Ishikawa (cell line): ENCODE data around the gene PARP11.

Experiments
- CREB1 ChIP-seq: IDR thresholded peaks from 2 replicates; pipeline ENCODE4 v1.6.1; 2012; ENCODE audit warnings: low read depth
- EGR1 ChIP-seq: IDR thresholded peaks from 2 replicates; pipeline ENCODE4 v1.6.1; 2012
- EP300 ChIP-seq: IDR thresholded peaks from 2 replicates; pipeline ENCODE4 v1.6.1; 2012; ENCODE audit warnings: borderline replicate concordance
- RAD21 ChIP-seq: IDR thresholded peaks from 2 replicates; pipeline ENCODE4 v1.6.1; 2012; ENCODE audit warnings: low read depth
- TAF1 ChIP-seq: IDR thresholded peaks from 2 replicates; pipeline ENCODE4 v1.6.1; 2012; ENCODE audit warnings: low read depth, mild to moderate bottlenecking
- TCF12 ChIP-seq: IDR thresholded peaks from 2 replicates; pipeline ENCODE4 v1.6.1; 2012; ENCODE audit warnings: low read depth
- TEAD4 ChIP-seq: IDR thresholded peaks from 2 replicates; pipeline ENCODE4 v1.6.1; 2012
- YY1 ChIP-seq: IDR thresholded peaks from 2 replicates; pipeline ENCODE4 v1.6.1; 2012; ENCODE audit warnings: low read depth
- TF ChIP-seq, protein P1 (sequence below): IDR thresholded peaks from 2 replicates; pipeline ENCODE4 v1.6.1; 2012; ENCODE audit warnings: low read depth, mild to moderate bottlenecking
- TF ChIP-seq, protein P2 (sequence below): IDR thresholded peaks from 2 replicates; pipeline ENCODE4 v1.6.1; 2012
- TF ChIP-seq, protein P3 (sequence below): IDR thresholded peaks from 2 replicates; pipeline ENCODE4 v1.6.1; 2012

DNA sequence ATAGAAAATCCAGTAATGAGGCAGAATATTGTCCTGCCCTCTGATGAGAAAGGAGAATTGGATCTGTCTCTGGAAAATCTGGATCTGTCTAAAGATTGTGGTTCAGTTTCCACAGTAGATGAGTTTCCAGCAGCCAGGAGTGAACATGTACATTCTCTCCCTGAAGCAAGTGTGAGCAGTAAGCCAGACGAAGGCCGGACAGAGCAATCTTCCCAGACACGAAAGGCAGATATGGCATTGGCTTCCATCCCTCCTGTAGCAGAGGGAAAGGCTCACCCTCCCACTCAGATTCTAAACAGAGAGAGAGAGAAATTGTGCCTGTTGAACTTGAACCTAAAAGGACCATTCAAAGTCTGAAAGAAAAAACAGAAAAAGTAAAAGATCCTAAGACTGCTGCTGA, 31.4 kb downstream of the PARP11 start:
- TF ChIP-seq TEAD4 (no peak), RAD21 (no peak), YY1 (no peak), EGR1 (no peak), CREB1 (no peak), TAF1 (no peak), TCF12 (no peak), EP300 (no peak)
- TF ChIP-seq, protein P1, sequence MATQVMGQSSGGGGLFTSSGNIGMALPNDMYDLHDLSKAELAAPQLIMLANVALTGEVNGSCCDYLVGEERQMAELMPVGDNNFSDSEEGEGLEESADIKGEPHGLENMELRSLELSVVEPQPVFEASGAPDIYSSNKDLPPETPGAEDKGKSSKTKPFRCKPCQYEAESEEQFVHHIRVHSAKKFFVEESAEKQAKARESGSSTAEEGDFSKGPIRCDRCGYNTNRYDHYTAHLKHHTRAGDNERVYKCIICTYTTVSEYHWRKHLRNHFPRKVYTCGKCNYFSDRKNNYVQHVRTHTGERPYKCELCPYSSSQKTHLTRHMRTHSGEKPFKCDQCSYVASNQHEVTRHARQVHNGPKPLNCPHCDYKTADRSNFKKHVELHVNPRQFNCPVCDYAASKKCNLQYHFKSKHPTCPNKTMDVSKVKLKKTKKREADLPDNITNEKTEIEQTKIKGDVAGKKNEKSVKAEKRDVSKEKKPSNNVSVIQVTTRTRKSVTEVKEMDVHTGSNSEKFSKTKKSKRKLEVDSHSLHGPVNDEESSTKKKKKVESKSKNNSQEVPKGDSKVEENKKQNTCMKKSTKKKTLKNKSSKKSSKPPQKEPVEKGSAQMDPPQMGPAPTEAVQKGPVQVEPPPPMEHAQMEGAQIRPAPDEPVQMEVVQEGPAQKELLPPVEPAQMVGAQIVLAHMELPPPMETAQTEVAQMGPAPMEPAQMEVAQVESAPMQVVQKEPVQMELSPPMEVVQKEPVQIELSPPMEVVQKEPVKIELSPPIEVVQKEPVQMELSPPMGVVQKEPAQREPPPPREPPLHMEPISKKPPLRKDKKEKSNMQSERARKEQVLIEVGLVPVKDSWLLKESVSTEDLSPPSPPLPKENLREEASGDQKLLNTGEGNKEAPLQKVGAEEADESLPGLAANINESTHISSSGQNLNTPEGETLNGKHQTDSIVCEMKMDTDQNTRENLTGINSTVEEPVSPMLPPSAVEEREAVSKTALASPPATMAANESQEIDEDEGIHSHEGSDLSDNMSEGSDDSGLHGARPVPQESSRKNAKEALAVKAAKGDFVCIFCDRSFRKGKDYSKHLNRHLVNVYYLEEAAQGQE: no peak
- TF ChIP-seq, protein P2, sequence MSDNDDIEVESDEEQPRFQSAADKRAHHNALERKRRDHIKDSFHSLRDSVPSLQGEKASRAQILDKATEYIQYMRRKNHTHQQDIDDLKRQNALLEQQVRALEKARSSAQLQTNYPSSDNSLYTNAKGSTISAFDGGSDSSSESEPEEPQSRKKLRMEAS: no peak
- TF ChIP-seq, protein P3, sequence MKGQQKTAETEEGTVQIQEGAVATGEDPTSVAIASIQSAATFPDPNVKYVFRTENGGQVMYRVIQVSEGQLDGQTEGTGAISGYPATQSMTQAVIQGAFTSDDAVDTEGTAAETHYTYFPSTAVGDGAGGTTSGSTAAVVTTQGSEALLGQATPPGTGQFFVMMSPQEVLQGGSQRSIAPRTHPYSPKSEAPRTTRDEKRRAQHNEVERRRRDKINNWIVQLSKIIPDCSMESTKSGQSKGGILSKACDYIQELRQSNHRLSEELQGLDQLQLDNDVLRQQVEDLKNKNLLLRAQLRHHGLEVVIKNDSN: no peak
